Stimulated activated naive CD4-positive, alpha-beta T cell (primary cell): Measurements from ENCODE around the gene BACE2.
"Not testable (repeated sequence)": the region's sequence is repeated elsewhere in the genome, so short reads cannot be mapped to it uniquely, and the experiment has no call there.

Experiments
- DNase-seq, 6 experiments: peaks; one replicate each; lab custom pipeline; 2025; lab: John Stamatoyannopoulos, UW

BACE2 gene

GRCh38 chr21:41185802-41186201, 17.8 kb downstream of the BACE2 start:
- no peak for DNase-seq

GRCh38 chr21:41186755-41187536, 19.0 kb downstream of the BACE2 start:
- no peak for DNase-seq

- DNase-seq = no peak
These were observed 19.6 kb downstream of the BACE2 start for GRCh38 chr21:41187537-41188025.

- no peak for DNase-seq
These were observed 20.7 kb downstream of the BACE2 start for GRCh38 chr21:41188486-41189149.

DNA sequence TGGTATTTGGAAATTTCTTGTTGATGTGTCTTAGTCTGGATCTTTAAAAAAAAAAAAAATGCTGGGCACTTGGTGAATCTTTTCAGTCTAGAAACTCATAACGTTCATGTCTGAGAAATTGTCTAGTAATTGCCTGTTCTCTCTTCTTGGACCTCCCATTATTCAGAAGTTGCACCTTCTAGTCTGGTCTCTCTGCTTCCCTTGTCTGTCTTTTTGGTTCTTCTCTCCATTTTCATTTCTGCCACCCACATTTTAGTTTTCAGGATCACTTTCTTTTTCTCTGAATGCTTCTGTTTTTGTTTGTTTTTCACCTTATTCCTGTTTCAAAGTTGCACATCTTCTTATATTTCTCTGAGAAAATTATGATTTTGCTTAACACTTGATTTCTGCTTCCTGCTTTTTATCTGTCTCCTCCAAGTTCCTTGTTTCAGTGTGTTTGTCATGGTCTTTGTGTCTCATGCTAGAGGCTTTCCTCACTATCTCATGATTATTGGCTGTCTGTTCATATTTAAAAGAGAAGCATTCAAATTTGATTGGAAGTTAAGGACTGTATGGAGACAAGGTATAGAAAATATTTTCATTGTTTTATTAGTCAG, 21.3 kb downstream of the BACE2 start:
- DNase-seq = no peak

DNA sequence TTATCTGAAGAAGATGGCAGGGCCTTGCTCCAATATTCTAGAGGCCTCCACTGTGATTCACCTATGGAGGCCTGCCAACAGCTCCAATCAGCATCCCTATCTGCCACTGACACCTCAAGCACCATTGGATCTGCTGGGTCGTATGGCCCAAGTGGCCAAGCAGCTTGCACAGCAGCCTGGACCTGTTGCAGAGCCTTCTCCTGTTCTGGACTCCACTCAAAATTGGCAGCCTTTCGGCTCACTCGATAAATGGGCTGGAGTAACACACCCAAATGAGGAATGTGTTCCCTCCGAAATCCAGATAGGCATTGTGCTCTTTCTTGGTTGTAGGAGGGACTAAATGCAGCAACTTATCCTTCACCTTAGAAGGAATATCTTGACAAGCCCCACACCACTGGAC, 24.6 kb downstream of the BACE2 start:
- not testable (repeated sequence) for DNase-seq

- DNase-seq = no peak
These were observed 27.4 kb downstream of the BACE2 start for GRCh38 chr21:41195311-41195710.

DNA sequence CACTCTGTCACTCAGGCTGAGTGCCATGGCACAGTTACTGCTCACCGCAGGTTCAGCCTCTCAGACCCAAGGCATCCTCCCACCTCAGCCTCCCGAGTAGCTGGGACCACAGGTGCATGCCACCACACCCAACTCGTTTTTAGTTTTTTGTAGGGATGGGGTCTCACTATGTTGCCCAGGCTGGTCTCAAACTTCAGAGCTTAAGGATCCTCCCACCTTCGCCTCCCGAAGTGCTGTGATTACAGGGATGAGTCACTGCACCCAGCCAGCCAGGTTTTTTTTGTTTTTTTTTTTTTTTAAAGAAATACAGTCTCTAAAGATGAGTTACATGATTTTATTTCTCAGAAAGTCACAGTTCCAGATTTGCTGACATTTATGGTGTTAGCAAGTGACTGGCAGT, 29.0 kb downstream of the BACE2 start:
- DNase-seq = no peak

- no peak for DNase-seq
These were observed 29.6 kb downstream of the BACE2 start for GRCh38 chr21:41197582-41197981.

DNA sequence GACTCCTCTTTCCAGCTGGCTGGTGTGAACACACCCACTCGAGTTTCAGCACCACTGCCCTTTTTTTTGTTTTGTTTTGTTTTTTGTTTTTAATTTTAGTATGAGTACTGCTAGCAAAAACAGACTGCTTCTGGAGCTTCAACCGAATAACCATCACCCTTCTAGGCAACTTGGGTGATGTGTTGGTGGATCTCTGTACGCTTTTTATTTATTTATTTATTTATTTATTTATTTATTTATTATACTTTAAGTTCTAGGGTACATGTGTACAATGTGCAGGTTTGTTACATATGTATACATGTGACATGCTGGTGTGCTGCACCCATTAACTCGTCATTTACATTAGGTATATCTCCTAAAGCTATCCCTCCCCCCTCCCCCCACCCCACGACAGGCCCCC, 30.7 kb downstream of the BACE2 start:
- DNase-seq = not testable (repeated sequence)

DNA sequence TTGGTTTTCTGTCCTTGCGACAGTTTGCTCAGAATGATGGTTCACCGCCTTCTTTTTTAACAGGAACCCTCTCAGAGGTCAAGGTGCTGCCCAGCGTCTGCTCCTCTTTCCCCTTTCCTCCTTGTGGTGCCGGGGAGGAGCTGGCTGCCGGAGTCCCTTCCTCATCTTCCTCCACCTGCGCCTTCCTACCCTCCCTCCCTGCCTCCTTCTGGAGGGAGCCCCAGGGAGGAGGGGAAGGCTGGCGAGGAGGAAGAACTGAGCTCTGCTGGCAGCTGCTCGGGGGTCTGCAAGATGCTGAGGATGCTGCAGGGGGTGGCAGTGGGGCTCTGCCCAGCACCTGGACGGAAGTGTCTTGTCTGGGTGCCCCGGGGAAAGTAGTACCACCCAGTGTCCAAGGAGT, 31.2 kb downstream of the BACE2 start:
- no peak for DNase-seq

GRCh38 chr21:41199588-41199987, 31.6 kb downstream of the BACE2 start:
- no peak for DNase-seq

DNA sequence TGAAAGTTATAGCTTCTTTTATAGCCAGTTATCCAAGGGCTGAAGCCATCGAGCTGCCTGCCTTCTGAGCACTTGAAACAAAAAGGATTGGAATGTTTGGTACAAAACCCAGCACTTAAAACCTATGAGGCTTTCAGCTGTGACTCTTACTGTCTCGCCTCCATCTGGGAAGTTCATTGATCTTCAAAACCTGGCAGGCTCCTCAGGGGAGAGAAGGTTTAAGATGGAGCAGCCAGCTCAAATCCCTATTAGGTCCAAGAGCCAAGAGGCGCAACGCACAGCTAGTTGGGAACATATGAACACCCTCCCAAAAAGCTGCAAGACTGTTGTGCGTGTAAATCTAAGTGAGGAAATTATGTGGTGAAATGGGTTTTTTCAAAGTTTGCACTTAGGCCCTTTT, 33.4 kb downstream of the BACE2 start:
- DNase-seq = no peak

DNA sequence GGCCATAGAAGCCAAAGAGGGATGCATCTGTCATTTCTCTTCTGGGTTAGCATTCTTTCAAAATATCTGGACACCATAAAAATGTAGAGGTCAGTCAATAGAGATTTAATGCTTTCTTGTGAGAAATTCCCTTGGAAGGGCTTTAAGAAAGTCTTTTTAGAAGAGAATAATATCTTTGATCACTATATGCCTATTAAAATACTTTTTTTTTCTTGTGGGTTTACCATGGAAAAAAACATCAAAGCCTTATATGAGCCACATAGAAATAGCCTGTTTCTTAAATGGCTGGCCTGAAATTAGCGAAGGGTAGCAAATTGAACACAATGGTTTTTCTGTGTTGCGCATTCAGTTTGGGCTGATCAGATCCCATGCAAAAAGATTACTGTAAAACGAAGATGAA, 36.8 kb downstream of the BACE2 start:
- DNase-seq = no peak

DNA sequence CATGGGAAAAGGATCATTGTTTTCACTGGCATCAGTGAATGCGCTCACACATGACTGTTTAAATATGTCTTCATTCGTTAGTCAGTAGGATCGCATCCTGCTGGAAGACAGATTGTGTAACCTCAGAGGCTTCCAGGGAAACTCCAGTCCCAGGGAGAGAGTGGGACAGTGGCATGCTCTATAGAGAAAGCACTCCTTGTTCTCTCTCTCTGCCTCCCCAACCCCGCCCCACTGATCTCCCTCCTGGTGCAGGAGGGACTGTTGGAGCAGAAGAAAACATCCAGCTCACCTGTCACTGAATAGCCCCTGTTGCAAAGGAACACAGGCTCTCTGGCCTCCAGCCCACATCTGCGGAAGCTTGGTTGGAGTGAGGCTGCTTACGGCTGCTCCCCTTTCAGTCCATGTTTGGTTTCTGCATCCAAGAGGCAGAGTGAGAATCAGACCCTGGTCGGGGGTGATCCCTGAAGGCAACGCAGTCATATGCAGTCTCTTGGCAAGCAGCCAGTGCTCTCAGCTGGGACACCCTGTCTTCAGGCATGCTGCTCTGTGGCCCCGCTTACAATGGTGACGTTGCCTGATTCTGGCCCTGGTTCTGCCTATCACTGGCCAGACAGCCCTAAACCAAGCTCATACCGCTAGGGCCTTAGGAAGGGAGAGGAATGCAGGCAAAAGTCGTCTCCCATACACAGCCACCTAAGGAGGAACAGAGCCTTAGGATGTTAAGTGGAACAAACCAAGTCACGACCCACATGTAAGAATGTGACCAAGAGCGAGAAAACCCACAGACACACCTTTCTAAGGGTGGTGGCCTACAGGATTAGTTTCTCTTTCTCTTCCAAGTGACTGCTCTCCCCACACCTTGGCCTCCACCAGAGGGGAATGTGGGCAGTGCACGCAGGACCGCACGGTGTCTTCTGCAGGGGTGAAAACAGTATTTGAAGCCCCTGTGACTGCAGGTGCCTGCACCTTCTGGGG, 39.7 kb downstream of the BACE2 start:
- no peak for DNase-seq

- no peak for DNase-seq
These were observed 40.4 kb downstream of the BACE2 start for GRCh38 chr21:41208376-41208763.

GRCh38 chr21:41209016-41209619, 41.2 kb downstream of the BACE2 start:
- DNase-seq = no peak

DNA sequence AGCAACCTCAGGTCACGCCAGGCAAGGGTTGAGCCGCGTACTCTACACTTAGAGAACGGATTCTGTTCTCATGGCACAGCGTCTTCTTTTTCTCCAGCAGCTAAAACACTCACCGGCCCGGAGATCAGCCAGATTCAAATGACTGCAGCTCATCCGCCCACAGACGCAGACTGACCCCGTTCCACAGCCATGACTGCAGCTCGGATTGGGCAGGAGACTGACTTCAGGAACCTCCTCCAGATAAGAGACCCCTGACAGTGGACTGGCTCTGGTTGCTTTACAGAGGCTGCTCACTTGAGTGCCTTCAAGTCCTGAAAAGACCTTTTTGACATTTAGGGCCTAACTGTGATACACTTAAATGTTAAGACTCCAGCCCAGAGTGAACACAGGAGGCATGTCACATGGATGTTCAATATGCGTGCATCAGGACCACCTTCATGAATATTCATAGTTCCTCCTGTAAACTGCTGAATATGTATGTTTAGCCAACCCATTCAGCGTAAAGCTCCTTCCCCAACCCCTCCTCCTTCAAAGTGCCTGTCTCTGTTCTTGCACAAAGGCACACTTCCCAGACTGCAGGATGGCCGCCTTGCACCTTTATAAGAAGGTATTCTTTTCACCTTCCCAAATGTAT, 42.6 kb downstream of the BACE2 start:
- DNase-seq = no peak

- DNase-seq = no peak
These were observed 43.3 kb downstream of the BACE2 start for GRCh38 chr21:41211060-41211805.

- DNase-seq = no peak
These were observed 45.1 kb downstream of the BACE2 start for GRCh38 chr21:41213021-41213420.
